H9 (cell line): ENCODE results near the gene HRAS. TPM values are rescaled to one million over a fixed set of nuclear protein-coding genes. Genes with fewer than 3 reads are reported as not detected.
A peak's percentile ranks its signal among the peaks of the same experiment; 100 is the strongest.

Source experiments
- DNase-seq: peaks from one replicate; pipeline ENCODE4 v3.0.0-alpha.2; 2017
- H2AFZ ChIP-seq: one replicate; pipeline ENCODE4 v1.6.1; 2013; ENCODE audit warnings: mild to moderate bottlenecking, low read length, control low read depth, moderate library complexity
- H2AK5ac ChIP-seq: 2 replicates; pipeline ENCODE4 v1.6.1; 2013; ENCODE audit warnings: low read length, control low read depth, mixed read lengths; ENCODE audit not compliant: insufficient read length
- H2BK120ac ChIP-seq: one replicate; pipeline ENCODE4 v1.6.1; 2013; ENCODE audit warnings: low read depth, mild to moderate bottlenecking, low read length, control low read depth, inconsistent platforms; ENCODE audit not compliant: poor library complexity, severe bottlenecking
- H2BK12ac ChIP-seq: 2 replicates; pipeline ENCODE4 v1.6.1; 2013; ENCODE audit warnings: low read length, control low read depth, mixed read lengths, low read depth; ENCODE audit not compliant: insufficient read length
- H2BK15ac ChIP-seq: 2 replicates; pipeline ENCODE4 v1.6.1; 2013; ENCODE audit warnings: low read depth, low read length, control low read depth
- H2BK20ac ChIP-seq: one replicate; pipeline ENCODE4 v1.6.1; 2013; ENCODE audit warnings: low read depth, mild to moderate bottlenecking, low read length, control low read depth, inconsistent platforms; ENCODE audit not compliant: poor library complexity, severe bottlenecking
- H2BK5ac ChIP-seq: 2 replicates; pipeline ENCODE4 v1.6.1; 2013; ENCODE audit warnings: low read length, control low read depth, mixed read lengths; ENCODE audit not compliant: insufficient read length
- H3K14ac ChIP-seq: 2 replicates; pipeline ENCODE4 v1.6.1; 2013; ENCODE audit warnings: low read length, control low read depth; ENCODE audit not compliant: insufficient read depth
- H3K18ac ChIP-seq: 2 replicates; pipeline ENCODE4 v1.6.1; 2013; ENCODE audit warnings: low read depth, mild to moderate bottlenecking, mixed read lengths, low read length, control low read depth; ENCODE audit not compliant: insufficient read length
- H3K23ac ChIP-seq: 2 replicates; pipeline ENCODE4 v1.6.1; 2013; ENCODE audit warnings: low read length, control low read depth, mixed read lengths, low read depth; ENCODE audit not compliant: insufficient read length
- H3K23me2 ChIP-seq: 2 replicates; pipeline ENCODE4 v1.6.1; 2013; ENCODE audit warnings: low read depth, mild to moderate bottlenecking, mixed read lengths, low read length, control low read depth; ENCODE audit not compliant: insufficient read length, poor library complexity, severe bottlenecking
- H3K27ac ChIP-seq: 2 replicates; pipeline ENCODE4 v1.5.1; 2013; ENCODE audit warnings: low read length, control low read depth, mixed read lengths, low read depth; ENCODE audit not compliant: insufficient read length
- H3K27me3 ChIP-seq: 2 replicates; pipeline ENCODE4 v1.6.1; 2013; ENCODE audit warnings: low read length, control low read depth, inconsistent platforms; ENCODE audit not compliant: insufficient read depth
- H3K4ac ChIP-seq: 2 replicates; pipeline ENCODE4 v1.6.1; 2013; ENCODE audit warnings: low read depth, mild to moderate bottlenecking, control low read depth, inconsistent platforms, low read length, moderate library complexity
- H3K4me1 ChIP-seq: 2 replicates; pipeline ENCODE4 v1.6.1; 2013; ENCODE audit warnings: low read length, control low read depth, inconsistent platforms; ENCODE audit not compliant: insufficient read depth
- H3K4me2 ChIP-seq: 2 replicates; pipeline ENCODE4 v1.6.1; 2013; ENCODE audit warnings: low read length, control low read depth, mixed read lengths; ENCODE audit not compliant: insufficient read length, insufficient read depth
- H3K56ac ChIP-seq: 2 replicates; pipeline ENCODE4 v1.6.1; 2013; ENCODE audit warnings: low read depth, mild to moderate bottlenecking, mixed read lengths, low read length, control low read depth; ENCODE audit not compliant: insufficient read length
- H3K79me1 ChIP-seq: 2 replicates; pipeline ENCODE4 v1.6.1; 2013; ENCODE audit warnings: low read depth, mild to moderate bottlenecking, moderate library complexity, low read length, control low read depth, inconsistent platforms; ENCODE audit not compliant: insufficient read depth, poor library complexity, severe bottlenecking
- H3K79me2 ChIP-seq: 2 replicates; pipeline ENCODE4 v1.6.1; 2013; ENCODE audit warnings: low read length, control low read depth, inconsistent platforms; ENCODE audit not compliant: insufficient read depth
- H3K9ac ChIP-seq: 2 replicates; pipeline ENCODE4 v1.6.1; 2013; ENCODE audit warnings: low read length, control low read depth, mixed read lengths; ENCODE audit not compliant: insufficient read length; ENCODE audit errors: extremely low read depth
- H3K9me3 ChIP-seq: one replicate; pipeline ENCODE4 v1.6.1; 2013; ENCODE audit warnings: low read depth, low read length, inconsistent platforms; ENCODE audit not compliant: control insufficient read depth
- H3T11ph ChIP-seq: one replicate; pipeline ENCODE4 v1.6.1; 2013; ENCODE audit warnings: mild to moderate bottlenecking, low read length, control low read depth, inconsistent platforms
- H4K20me1 ChIP-seq: one replicate; pipeline ENCODE4 v1.6.1; 2013; ENCODE audit not compliant: control insufficient read depth, insufficient read length, insufficient read depth
- H4K5ac ChIP-seq: 2 replicates; pipeline ENCODE4 v1.6.1; 2013; ENCODE audit warnings: low read depth, mild to moderate bottlenecking, mixed read lengths, low read length, control low read depth; ENCODE audit not compliant: insufficient read length
- H4K8ac ChIP-seq: replicated peaks from 2 replicates; pipeline ENCODE4 v1.6.1; 2013; ENCODE audit warnings: low read length, control low read depth, mixed read lengths, low read depth; ENCODE audit not compliant: insufficient read length
- H4K91ac ChIP-seq: 2 replicates; pipeline ENCODE4 v1.6.1; 2013; ENCODE audit warnings: low read depth, mild to moderate bottlenecking, moderate library complexity, mixed read lengths, low read length, control low read depth; ENCODE audit not compliant: insufficient read length
- H3K27ac Mint-ChIP-seq, 3 experiments: 2 replicates in 2 of 3; 3 replicates in 1 of 3; pipeline ENCODE4 v1.8.0; 2020 to 2021; ENCODE audit warnings: mixed read lengths in 3 of 3, mild to moderate bottlenecking in 1 of 3, moderate library complexity in 1 of 3
- H3K27me3 Mint-ChIP-seq: 2 replicates; pipeline ENCODE4 v1.8.0; 2021; ENCODE audit warnings: low read depth, mild to moderate bottlenecking, moderate library complexity, mixed read lengths
- H3K36me3 Mint-ChIP-seq, 3 experiments: 2 replicates in 2 of 3; 3 replicates in 1 of 3; pipeline ENCODE4 v1.8.0; 2020 to 2021; ENCODE audit warnings: low read depth in 3 of 3, mixed read lengths in 3 of 3; ENCODE audit not compliant: insufficient read depth in 1 of 3
- H3K4me1 Mint-ChIP-seq, 2 experiments: 2 replicates each; pipeline ENCODE4 v1.8.0; 2020; ENCODE audit warnings: mixed read lengths in 2 of 2
- H3K4me3 Mint-ChIP-seq, 2 experiments: 2 replicates in 1 of 2; 3 replicates in 1 of 2; pipeline ENCODE4 v1.8.0; 2020 to 2021; ENCODE audit warnings: mild to moderate bottlenecking in 2 of 2, mixed read lengths in 2 of 2, moderate library complexity in 1 of 2
- H3K9me3 Mint-ChIP-seq, 2 experiments: 2 replicates in 1 of 2; 3 replicates in 1 of 2; pipeline ENCODE4 v1.8.0; 2020; ENCODE audit warnings: mild to moderate bottlenecking in 2 of 2, mixed read lengths in 2 of 2, moderate library complexity in 1 of 2
- WGBS: extraction: QIAGEN DNeasy Blood & Tissue Kit; methylation state at CpG from one replicate; pipeline ENCODE4 v1.1.7; 2013; ENCODE audit warnings: missing lambda C conversion rate, low lambda C conversion rate, mixed read lengths; ENCODE audit not compliant: insufficient read length; ENCODE audit errors: extremely low coverage; 5-methylcytosine and 5-hydroxymethylcytosine counted together
- total RNA-seq: library from RNA; stranded (reverse); gene quantifications from 2 replicates; pipeline ENCODE4 v1.2.1, GENCODE V29; 2021
- TF ChIP-seq, protein P1 (sequence below): fragments of 200-600 bp; sonication (generic); conservative IDR thresholded peaks from 3 replicates; pipeline ENCODE4 v1.8.0; 2021; ENCODE audit warnings: antibody characterized with exemption, mild to moderate bottlenecking

HRAS gene
- total RNA-seq, 1 experiment from 2014 or later: 61.8 TPM

DNA sequence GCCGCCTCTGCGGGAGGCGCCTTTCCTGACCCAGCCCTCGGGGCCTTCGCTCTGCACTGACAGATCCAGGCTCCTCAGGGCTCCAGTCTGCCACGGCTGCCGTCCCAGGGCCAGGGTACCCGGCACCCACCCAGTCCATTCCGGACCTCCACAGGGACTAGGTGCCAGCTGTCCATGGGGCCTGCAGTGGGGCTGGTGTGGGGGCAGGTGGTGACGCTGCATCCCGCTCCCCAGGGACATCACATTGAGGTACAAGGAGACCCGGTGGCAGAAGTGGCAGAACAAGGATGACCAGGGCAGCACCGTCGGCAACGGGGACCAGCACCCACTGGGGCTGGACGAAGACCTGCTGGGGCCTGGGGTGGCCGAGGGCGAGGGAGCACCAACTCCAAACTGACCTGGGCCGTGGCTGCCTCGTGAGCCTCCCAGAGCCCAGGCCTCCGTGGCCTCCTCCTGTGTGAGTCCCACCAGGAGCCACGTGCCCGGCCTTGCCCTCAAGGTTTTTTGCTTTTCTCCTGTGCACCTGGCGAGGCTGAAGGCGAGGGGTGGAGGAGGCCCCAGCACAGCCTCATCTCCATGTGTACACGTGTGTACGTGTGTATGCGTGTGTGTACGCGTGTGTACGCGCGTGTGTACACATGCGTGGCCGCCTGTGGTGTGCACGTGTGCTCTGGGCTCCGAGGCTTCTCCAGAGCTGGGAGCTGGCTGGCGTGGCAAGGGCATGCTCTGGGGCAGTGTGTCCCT lies 45.0 kb downstream of the HRAS start:
- H3K14ac ChIP-seq: no peak overlapping the region
- H3K4me1 Mint-ChIP-seq: no peaks in the 10 kb centered on the region
- H2BK12ac ChIP-seq: no peak overlapping the region
- H3T11ph ChIP-seq: no peak overlapping the region
- H4K20me1 ChIP-seq: no peaks in the 10 kb centered on the region
- H3K27me3 ChIP-seq: no peaks in the 10 kb centered on the region
- DNase-seq: peak; percentile 23
- peaks cover 5 to 26% (median 26%) of the 10 kb centered on the region in 3 experiments for H3K36me3 Mint-ChIP-seq
- H2AFZ ChIP-seq: no peak overlapping the region
- no peak overlapping the region for H3K56ac ChIP-seq
- no peak overlapping the region for H2BK5ac ChIP-seq
- TF ChIP-seq, protein P1, sequence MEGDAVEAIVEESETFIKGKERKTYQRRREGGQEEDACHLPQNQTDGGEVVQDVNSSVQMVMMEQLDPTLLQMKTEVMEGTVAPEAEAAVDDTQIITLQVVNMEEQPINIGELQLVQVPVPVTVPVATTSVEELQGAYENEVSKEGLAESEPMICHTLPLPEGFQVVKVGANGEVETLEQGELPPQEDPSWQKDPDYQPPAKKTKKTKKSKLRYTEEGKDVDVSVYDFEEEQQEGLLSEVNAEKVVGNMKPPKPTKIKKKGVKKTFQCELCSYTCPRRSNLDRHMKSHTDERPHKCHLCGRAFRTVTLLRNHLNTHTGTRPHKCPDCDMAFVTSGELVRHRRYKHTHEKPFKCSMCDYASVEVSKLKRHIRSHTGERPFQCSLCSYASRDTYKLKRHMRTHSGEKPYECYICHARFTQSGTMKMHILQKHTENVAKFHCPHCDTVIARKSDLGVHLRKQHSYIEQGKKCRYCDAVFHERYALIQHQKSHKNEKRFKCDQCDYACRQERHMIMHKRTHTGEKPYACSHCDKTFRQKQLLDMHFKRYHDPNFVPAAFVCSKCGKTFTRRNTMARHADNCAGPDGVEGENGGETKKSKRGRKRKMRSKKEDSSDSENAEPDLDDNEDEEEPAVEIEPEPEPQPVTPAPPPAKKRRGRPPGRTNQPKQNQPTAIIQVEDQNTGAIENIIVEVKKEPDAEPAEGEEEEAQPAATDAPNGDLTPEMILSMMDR: no peak
- H3K9me3 ChIP-seq: no peaks in the 10 kb centered on the region
- H4K91ac ChIP-seq: no peak overlapping the region
- H3K4me1 ChIP-seq: no peaks in the 10 kb centered on the region
- H3K79me1 ChIP-seq: no peaks in the 10 kb centered on the region
- no peaks in the 10 kb centered on the region; the same call in 1 of the 2 replicates for H3K27me3 Mint-ChIP-seq
- H3K4me3 Mint-ChIP-seq: no peak overlapping the region
- WGBS: no CpG with 5 or more reads among the region's 38 CpGs
- H4K5ac ChIP-seq: no peak overlapping the region
- no peak overlapping the region for H3K27ac Mint-ChIP-seq
- no peak overlapping the region for H3K23ac ChIP-seq
- H3K18ac ChIP-seq: no peak overlapping the region
- H3K79me2 ChIP-seq: no peaks in the 10 kb centered on the region
- no peak overlapping the region for H2BK20ac ChIP-seq
- no peaks in the 10 kb centered on the region for H3K9me3 Mint-ChIP-seq
- H3K27ac ChIP-seq: no peak overlapping the region
- no peak overlapping the region for H3K9ac ChIP-seq
- no peak overlapping the region for H2AK5ac ChIP-seq
- no peak overlapping the region for H3K4ac ChIP-seq
- H3K23me2 ChIP-seq: no peaks in the 10 kb centered on the region
- no peak overlapping the region for H2BK120ac ChIP-seq
- no peak overlapping the region for H3K4me2 ChIP-seq
- H4K8ac ChIP-seq: no peak overlapping the region
- no peak overlapping the region for H2BK15ac ChIP-seq
